ENCODE results near the gene CPT1A.

The CPT1A gene

GRCh38 chr11:68707527-68707926 is 134.2 kb downstream of the CPT1A start:
- no peak for DNase-seq (ENCODE audit: low read depth)

GRCh38 chr11:68704887-68705286 is 136.8 kb downstream of the CPT1A start:
- DNase-seq (ENCODE audit: low read depth): no peak

Data from amniotic epithelial cell (primary cell).